Transverse colon (tissue), 4 donors: ENCODE data around the gene OR8G5. TPM values are rescaled to one million over a fixed set of nuclear protein-coding genes. Genes with fewer than 3 reads are reported as not detected.

Experiments used
- DNase-seq: peaks from one replicate; pipeline ENCODE4 v3.0.0-alpha.2; 2019
- H3K27ac ChIP-seq, 4 donors: fragments of 200-600 bp; sonication (generic); 2 replicates each; pipeline ENCODE4 v1.5.1; 2016 to 2018; ENCODE audit warnings: inconsistent platforms in 4 of 4
- H3K27me3 ChIP-seq: fragments of 200-600 bp; sonication (generic); 2 replicates; pipeline ENCODE4 v1.5.1; 2017; ENCODE audit warnings: inconsistent platforms
- H3K36me3 ChIP-seq, 4 donors: fragments of 200-600 bp; sonication (generic); 2 replicates each; pipeline ENCODE4 v1.5.1; 2017 to 2019; ENCODE audit warnings: inconsistent platforms in 4 of 4
- H3K4me1 ChIP-seq, 4 donors: fragments of 200-600 bp; sonication (generic); 2 replicates each; pipeline ENCODE4 v1.5.1; 2017 to 2020; ENCODE audit warnings: inconsistent platforms in 4 of 4
- H3K4me3 ChIP-seq, 4 donors: fragments of 200-600 bp; sonication (generic); 1 replicate in 1 of 4; 2 replicates in 3 of 4; pipeline versions ENCODE4 v1.5.1 to v1.6.1; 2017 to 2019; ENCODE audit warnings: inconsistent platforms in 4 of 4
- H3K9me3 ChIP-seq, 2 donors: fragments of 200-600 bp; sonication (generic); 2 replicates each; pipeline ENCODE4 v1.5.1; 2017 to 2019; ENCODE audit warnings: inconsistent platforms in 2 of 2
- CTCF ChIP-seq, 5 experiments: fragments of 200-600 bp in 3 of 5; fragments of 450-650 bp in 2 of 5; sonication (generic) in 3 of 5; IDR thresholded peaks; 1 replicate in 2 of 5; 2 replicates in 3 of 5; pipeline ENCODE4 v1.5.1; 2016 to 2017; ENCODE audit warnings: antibody characterized with exemption in 5 of 5, inconsistent platforms in 3 of 5, mild to moderate bottlenecking in 2 of 5, moderate library complexity in 1 of 5
- EP300 ChIP-seq: sonication (generic); formaldehyde crosslinking; IDR thresholded peaks from one replicate; pipeline ENCODE4 v1.6.1; 2017; ENCODE audit warnings: antibody characterized with exemption, low read depth
- POLR2A ChIP-seq: fragments of 450-650 bp; IDR thresholded peaks from one replicate; pipeline ENCODE4 v1.6.1; 2016; ENCODE audit warnings: antibody characterized with exemption, mild to moderate bottlenecking, moderate library complexity
- POLR2AphosphoS5 ChIP-seq, 3 donors: sonication (generic); formaldehyde crosslinking; IDR thresholded peaks; one replicate each; pipeline ENCODE4 v1.6.1; 2016; ENCODE audit warnings: antibody characterized with exemption in 3 of 3
- WGBS, 2 donors: methylation state at CpG; one replicate each; pipeline ENCODE4 v1.1.5; 2018; ENCODE audit warnings: low coverage in 1 of 2; 5-methylcytosine and 5-hydroxymethylcytosine counted together
- in situ Hi-C, 4 donors: fragments of 200-750 bp; cut with MboI; loops; one replicate each; pipeline versions ENCODE4 v1.15.0 to v1.15.1; 2017; ENCODE audit warnings: low sequenced_read_pairs in 3 of 4, low pct_ligation_motif_present in 1 of 4, low pct_unique_long_range_greater_than_20kb in 1 of 4
- intact Hi-C: fragments of 100-400 bp; cut with DNase I; formaldehyde crosslinking; loops from one replicate; pipeline ENCODE4 v1.15.1; 2023; ENCODE audit warnings: low total_unique reads
- total RNA-seq, 4 donors: library from RNA; depleted of rRNA; stranded (reverse); fragments of >200 nt; gene quantifications; one replicate each; pipeline ENCODE4 v1.1.0, GENCODE V29; 2016

The OR8G5 gene
- total RNA-seq, 4 donors from 2014 or later, result 0.41 TPM; not detected in 3

GRCh38 chr11:124311670-124312069 is 55.5 kb downstream of the OR8G5 start:
- H3K27ac ChIP-seq, result no peak overlapping the region
- H3K36me3 ChIP-seq, result no peaks in the 10 kb centered on the region
- TF ChIP-seq CTCF (IDR thresholded peaks at IDR 0.05) (no peak), POLR2AphosphoS5 (IDR thresholded peaks at IDR 0.05) (no peak), EP300 (no peak), POLR2A (no peak)
- no peaks in the 10 kb centered on the region for H3K27me3 ChIP-seq
- no peak overlapping the region for H3K4me3 ChIP-seq
- peaks cover 0 to 11% (median 0%) of the 10 kb centered on the region in 4 donors for H3K4me1 ChIP-seq
- H3K9me3 ChIP-seq, result no peaks in the 10 kb centered on the region
- in situ Hi-C loops, result no loop called here
- intact Hi-C loops, result no loop called here
- no peak for DNase-seq

GRCh38 chr11:124313131-124313530 is 57.0 kb downstream of the OR8G5 start:
- intact Hi-C loops (no loop called here), in situ Hi-C loops (no loop called here)
- no peak for TF ChIP-seq EP300
- TF ChIP-seq POLR2A, result no peak
- TF ChIP-seq POLR2AphosphoS5 (IDR thresholded peaks at IDR 0.05), result no peak
- TF ChIP-seq CTCF (IDR thresholded peaks at IDR 0.05), result no peak
- WGBS, 2 donors, result 79 to 89% methylated on average over 2 to 4 of the region's 4 CpGs
- Histone ChIP-seq H3K4me3 (no peak overlapping the region), H3K9me3 (no peaks in the 10 kb centered on the region), H3K36me3 (no peaks in the 10 kb centered on the region), H3K4me1 (peaks cover 0 to 3% (median 0%) of the 10 kb centered on the region in 4 donors), H3K27ac (no peak overlapping the region), H3K27me3 (no peaks in the 10 kb centered on the region)
- DNase-seq, result no peak

- Histone ChIP-seq H3K4me1 (peaks cover 0 to 3% (median 0%) of the 10 kb centered on the region in 4 donors), H3K27me3 (no peaks in the 10 kb centered on the region), H3K4me3 (no peak within 1 kb of the TSS), H3K9me3 (no peaks in the 10 kb centered on the region), H3K27ac (no peak within 1 kb of the TSS), H3K36me3 (no peaks in the 10 kb centered on the region)
- TF ChIP-seq POLR2AphosphoS5 (IDR thresholded peaks at IDR 0.05), result no peak
- no peak for TF ChIP-seq CTCF (IDR thresholded peaks at IDR 0.05)
- no peak for TF ChIP-seq POLR2A
- TF ChIP-seq EP300, result no peak
- no peak for DNase-seq
- in situ Hi-C loops, result no loop called here
- intact Hi-C loops, result no loop called here
- 84 to 100% methylated on average over 1 to 2 of the region's 2 CpGs for WGBS, 2 donors
These were observed 57.7 kb downstream of the OR8G5 start, which contains the start of gene OR8D1 for GRCh38 chr11:124313849-124314248. TSS of gene OR8D1 (minus strand) at chr11:124313949. CDS start at chr11:124310766, 3,183 bp downstream.

- DNase-seq, result no peak
- no peaks in the 10 kb centered on the region for H3K36me3 ChIP-seq
- no peak overlapping the region for H3K4me3 ChIP-seq
- no peaks in the 10 kb centered on the region for H3K9me3 ChIP-seq
- 46 to 62% methylated on average over 2 to 3 of the region's 3 CpGs for WGBS, 2 donors
- intact Hi-C loops, result no loop called here
- H3K4me1 ChIP-seq, result peaks cover 0 to 3% (median 0%) of the 10 kb centered on the region in 4 donors
- H3K27ac ChIP-seq, result no peak overlapping the region
- in situ Hi-C loops, result no loop called here
- no peak for TF ChIP-seq POLR2A
- TF ChIP-seq CTCF (IDR thresholded peaks at IDR 0.05), result no peak
- no peak for TF ChIP-seq POLR2AphosphoS5 (IDR thresholded peaks at IDR 0.05)
- no peak for TF ChIP-seq EP300
- H3K27me3 ChIP-seq, result no peaks in the 10 kb centered on the region
These were observed 58.9 kb downstream of the OR8G5 start for GRCh38 chr11:124315052-124315451.

Other genes starting within 250 kb of the OR8G5 start
- 1 to 10 TPM in 1 of 4 donors, under 1 TPM in 1, not detected in 2; 0.27 to 1.2 TPM for gene OR10G4, start 243.4 kb upstream of the OR8G5 start, total RNA-seq
- gene OR10G9, start 233.4 kb upstream of the OR8G5 start, total RNA-seq, result under 1 TPM in 1 of 4 donors, not detected in 3; 0.55 TPM
- gene OR10G8, start 229.6 kb upstream of the OR8G5 start, total RNA-seq, result 1 to 10 TPM in 1 of 4 donors, not detected in 3; 2.0 TPM
- not detected for gene OR10G7, start 215.1 kb upstream of the OR8G5 start, total RNA-seq
- gene VWA5A, start 140.9 kb upstream of the OR8G5 start, total RNA-seq, result 10 to 100 TPM; 10.1 to 72.5 (median 37.2) TPM
- gene OR10D3, start 73.0 kb upstream of the OR8G5 start, total RNA-seq, result not detected
- gene OR8G1, start 15.3 kb upstream of the OR8G5 start, total RNA-seq, result under 1 TPM in 1 of 4 donors, not detected in 3; under 0.01 TPM
- gene OR8D1, start 57.6 kb downstream of the OR8G5 start, total RNA-seq, result under 1 TPM in 1 of 4 donors, not detected in 3; 0.82 TPM
- not detected for gene OR8D2, start 63.8 kb downstream of the OR8G5 start, total RNA-seq
- not detected for gene OR8B2, start 128.1 kb downstream of the OR8G5 start, total RNA-seq
- not detected for gene OR8B3, start 142.6 kb downstream of the OR8G5 start, total RNA-seq
- not detected for gene OR8B4, start 168.5 kb downstream of the OR8G5 start, total RNA-seq
- not detected for gene OR8B8, start 189.3 kb downstream of the OR8G5 start, total RNA-seq